Measurements from ENCODE around the gene TMPRSS15.

DNA sequence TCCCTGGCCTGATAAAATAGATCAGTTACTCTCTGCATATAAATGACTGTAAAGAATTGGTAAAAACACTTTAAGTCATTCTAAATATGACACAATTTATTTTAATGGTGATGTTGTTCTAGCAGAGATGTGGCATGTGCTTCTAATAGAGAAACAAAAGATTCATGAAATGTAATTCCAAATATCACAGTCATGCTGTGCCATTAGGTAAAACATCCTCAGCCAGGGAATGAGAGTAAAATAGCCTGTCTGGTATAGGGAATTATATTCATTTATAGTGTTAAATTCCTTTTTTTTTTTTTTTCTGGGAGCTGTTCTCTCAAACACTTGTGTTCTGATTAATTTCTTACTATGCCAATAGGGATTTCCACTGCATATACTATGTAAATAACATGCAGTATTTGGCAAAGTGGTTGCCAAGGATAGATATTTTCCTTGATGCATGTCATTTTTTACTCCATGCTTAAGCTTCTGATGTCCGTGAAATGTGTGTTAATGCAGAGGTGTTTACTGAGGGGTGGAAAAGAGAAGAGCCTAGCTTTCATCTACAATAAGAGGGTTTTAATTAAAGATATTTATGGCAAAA lies 67.8 kb downstream of the TMPRSS15 start:
- TF ChIP-seq RXRA (IDR thresholded peaks at IDR 0.05): no peak
- TF ChIP-seq, protein P1, sequence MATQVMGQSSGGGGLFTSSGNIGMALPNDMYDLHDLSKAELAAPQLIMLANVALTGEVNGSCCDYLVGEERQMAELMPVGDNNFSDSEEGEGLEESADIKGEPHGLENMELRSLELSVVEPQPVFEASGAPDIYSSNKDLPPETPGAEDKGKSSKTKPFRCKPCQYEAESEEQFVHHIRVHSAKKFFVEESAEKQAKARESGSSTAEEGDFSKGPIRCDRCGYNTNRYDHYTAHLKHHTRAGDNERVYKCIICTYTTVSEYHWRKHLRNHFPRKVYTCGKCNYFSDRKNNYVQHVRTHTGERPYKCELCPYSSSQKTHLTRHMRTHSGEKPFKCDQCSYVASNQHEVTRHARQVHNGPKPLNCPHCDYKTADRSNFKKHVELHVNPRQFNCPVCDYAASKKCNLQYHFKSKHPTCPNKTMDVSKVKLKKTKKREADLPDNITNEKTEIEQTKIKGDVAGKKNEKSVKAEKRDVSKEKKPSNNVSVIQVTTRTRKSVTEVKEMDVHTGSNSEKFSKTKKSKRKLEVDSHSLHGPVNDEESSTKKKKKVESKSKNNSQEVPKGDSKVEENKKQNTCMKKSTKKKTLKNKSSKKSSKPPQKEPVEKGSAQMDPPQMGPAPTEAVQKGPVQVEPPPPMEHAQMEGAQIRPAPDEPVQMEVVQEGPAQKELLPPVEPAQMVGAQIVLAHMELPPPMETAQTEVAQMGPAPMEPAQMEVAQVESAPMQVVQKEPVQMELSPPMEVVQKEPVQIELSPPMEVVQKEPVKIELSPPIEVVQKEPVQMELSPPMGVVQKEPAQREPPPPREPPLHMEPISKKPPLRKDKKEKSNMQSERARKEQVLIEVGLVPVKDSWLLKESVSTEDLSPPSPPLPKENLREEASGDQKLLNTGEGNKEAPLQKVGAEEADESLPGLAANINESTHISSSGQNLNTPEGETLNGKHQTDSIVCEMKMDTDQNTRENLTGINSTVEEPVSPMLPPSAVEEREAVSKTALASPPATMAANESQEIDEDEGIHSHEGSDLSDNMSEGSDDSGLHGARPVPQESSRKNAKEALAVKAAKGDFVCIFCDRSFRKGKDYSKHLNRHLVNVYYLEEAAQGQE (IDR thresholded peaks at IDR 0.05): no peak
- no peak for TF ChIP-seq CTCF (IDR thresholded peaks at IDR 0.05; ENCODE audit: low read depth, low read length, missing input control)
- no peak for TF ChIP-seq SP1 (IDR thresholded peaks at IDR 0.05)
- TF ChIP-seq GABPA (IDR thresholded peaks at IDR 0.05 in 1 of 2, conservative IDR thresholded peaks at IDR 0.05 in 1 of 2): no peak
- TF ChIP-seq EGR1 (IDR thresholded peaks at IDR 0.05; ENCODE audit: low read depth in 2 of 2): no peak
- TF ChIP-seq, protein P2, sequence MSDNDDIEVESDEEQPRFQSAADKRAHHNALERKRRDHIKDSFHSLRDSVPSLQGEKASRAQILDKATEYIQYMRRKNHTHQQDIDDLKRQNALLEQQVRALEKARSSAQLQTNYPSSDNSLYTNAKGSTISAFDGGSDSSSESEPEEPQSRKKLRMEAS (IDR thresholded peaks at IDR 0.05): no peak
